ENCODE data around the gene CGB5. TPM values are rescaled to one million over a fixed set of nuclear protein-coding genes. Genes with fewer than 3 reads are reported as not detected.

Gene CGB5
- total and polyA plus RNA-seq, 12 donors: 0.72 TPM; not detected in 11

DNA sequence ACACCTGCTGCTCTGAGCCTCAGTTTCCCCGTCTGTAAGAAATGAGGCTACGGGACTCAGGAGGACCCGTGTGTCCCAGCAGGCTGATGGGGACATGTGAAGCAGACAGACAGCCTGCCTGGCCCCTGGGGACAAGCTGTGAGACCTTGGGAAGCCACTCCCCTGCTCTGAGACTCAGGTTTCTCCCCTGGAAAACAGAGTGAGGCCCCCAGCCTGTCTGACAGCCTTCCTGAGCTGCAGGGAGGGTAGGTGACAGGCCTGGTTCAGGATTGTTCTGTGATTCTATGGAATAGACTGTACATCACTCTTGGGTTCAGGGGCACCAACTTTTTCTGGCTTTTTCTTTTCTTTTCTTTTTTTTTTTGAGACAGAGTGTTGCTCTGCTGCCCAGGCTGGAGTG is 23.9 kb downstream of the CGB5 start:
- DNase-seq: no peak
- Histone ChIP-seq H3K27ac (no peak overlapping the region), H3K4me3 (no peak overlapping the region), H3K36me3 (replicated peaks in 1 of 2) (no peaks in the 10 kb centered on the region), H3K27me3 (peaks cover 29% of the 10 kb centered on the region), H3K9me3 (replicated peaks in 1 of 3) (no peaks in the 10 kb centered on the region), H3K4me1 (replicated peaks in 1 of 2) (peaks cover 0 to 6% of the 10 kb centered on the region in 2 donors)
- 27 to 48% (median 36%) methylated on average over 2 to 3 of the region's 3 CpGs; no CpG with 5 or more reads in 1 of the 4 donors for WGBS, 4 donors
- intact Hi-C loops (cut with DNase I): no loop called here
- TF ChIP-seq POLR2A (IDR thresholded peaks at IDR 0.05): no peak
- no peak for TF ChIP-seq CTCF (IDR thresholded peaks at IDR 0.05)

DNA sequence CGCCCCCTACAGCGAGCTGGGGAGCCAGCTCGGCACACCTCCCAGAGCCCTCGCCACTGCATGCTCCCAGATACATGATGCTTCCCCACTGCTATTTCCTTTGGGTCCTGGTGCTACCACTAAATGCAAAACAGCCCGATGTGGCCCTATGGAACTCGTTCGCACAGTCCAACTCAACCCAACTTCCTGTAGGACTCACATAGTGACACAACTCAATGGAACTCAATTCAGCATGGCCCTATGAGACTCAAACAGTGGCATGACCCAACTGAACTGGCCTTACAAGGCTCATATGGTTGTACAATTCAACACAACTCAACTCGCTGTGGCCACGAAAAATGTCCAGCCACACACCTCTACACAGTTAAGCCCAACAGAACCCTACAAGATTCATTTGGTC is 25.4 kb downstream of the CGB5 start:
- Histone ChIP-seq H3K36me3 (replicated peaks in 1 of 2) (no peaks in the 10 kb centered on the region), H3K4me1 (replicated peaks in 1 of 2) (peaks cover 0 to 6% of the 10 kb centered on the region in 2 donors), H3K4me3 (no peak overlapping the region), H3K27me3 (peaks cover 42% of the 10 kb centered on the region), H3K9me3 (replicated peaks in 1 of 3) (no peaks in the 10 kb centered on the region), H3K27ac (no peak overlapping the region)
- WGBS, 4 donors: 90 to 96% (median 91%) methylated on average over 9 of the region's 9 CpGs
- intact Hi-C loops (cut with DNase I): no loop called here
- no peak for DNase-seq
- no peak for TF ChIP-seq POLR2A (IDR thresholded peaks at IDR 0.05)
- TF ChIP-seq CTCF (IDR thresholded peaks at IDR 0.05): no peak

- TF ChIP-seq POLR2A (IDR thresholded peaks at IDR 0.05) (no peak), CTCF (IDR thresholded peaks at IDR 0.05) (no peak)
- intact Hi-C loops (cut with DNase I): loop anchor here in 1 of 2 donors (10.0 kb wide), 1 partner anchor 144 kb away; no protein-coding TSS in a partner anchor
- Histone ChIP-seq H3K9me3 (replicated peaks in 1 of 3) (no peaks in the 10 kb centered on the region), H3K27me3 (peaks cover 43% of the 10 kb centered on the region), H3K4me3 (no peak overlapping the region), H3K27ac (no peak overlapping the region), H3K4me1 (replicated peaks in 1 of 2) (no peaks in the 10 kb centered on the region), H3K36me3 (replicated peaks in 1 of 2) (no peaks in the 10 kb centered on the region)
- WGBS, 4 donors: 87 to 94% (median 94%) methylated on average over 21 of the region's 21 CpGs
- DNase-seq: no peak
These were observed 26.8 kb downstream of the CGB5 start for GRCh38 chr19:49070416-49070815.

DNA sequence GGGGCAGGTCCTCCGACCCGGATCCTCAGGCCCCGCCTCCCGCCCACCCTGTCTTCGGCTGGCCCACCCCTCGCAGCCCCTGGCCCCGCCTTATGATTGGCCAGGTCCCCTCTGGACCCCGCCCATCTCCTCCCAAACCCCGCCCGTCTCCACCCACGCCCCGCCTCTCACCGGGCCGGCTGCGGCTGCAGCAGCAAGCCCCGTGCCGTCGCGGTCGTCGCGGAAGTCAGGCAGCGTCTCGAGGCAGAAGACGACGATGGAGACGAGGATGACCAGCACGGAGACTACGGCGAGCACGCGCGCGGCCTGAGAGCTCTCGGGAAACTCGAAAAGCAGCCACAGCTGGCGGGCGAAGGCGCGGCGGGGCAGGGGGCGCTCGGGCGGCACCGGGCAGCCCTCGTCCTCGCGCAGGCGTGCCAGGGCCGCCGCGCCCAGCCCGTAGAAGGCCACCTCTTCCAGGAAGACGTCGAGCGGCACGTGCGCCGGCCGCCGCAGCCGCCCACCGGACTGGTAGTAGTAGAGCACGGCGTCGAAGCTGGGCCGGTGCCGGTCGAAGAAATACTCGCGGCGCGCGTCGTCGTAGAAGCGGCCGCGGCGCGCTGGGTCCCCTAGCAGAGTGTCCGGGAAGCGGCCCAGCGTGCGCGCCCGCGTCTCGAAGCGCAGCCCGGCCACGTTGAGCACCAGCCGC is 28.4 kb downstream of the CGB5 start:
- intact Hi-C loops (cut with DNase I): loop anchor here in 1 of 2 donors (10.0 kb wide), 1 partner anchor 143 kb away; no protein-coding TSS in a partner anchor
- Histone ChIP-seq H3K4me3 (no peak overlapping the region), H3K27me3 (peaks cover 43% of the 10 kb centered on the region), H3K4me1 (replicated peaks in 1 of 2) (no peaks in the 10 kb centered on the region), H3K27ac (no peak overlapping the region), H3K9me3 (replicated peaks in 1 of 3) (no peaks in the 10 kb centered on the region), H3K36me3 (replicated peaks in 1 of 2) (no peaks in the 10 kb centered on the region)
- DNase-seq: no peak
- TF ChIP-seq POLR2A (IDR thresholded peaks at IDR 0.05) (no peak), CTCF (IDR thresholded peaks at IDR 0.05) (no peak)
- 2 to 4% (median 3%) methylated on average over 21 to 93 of the region's 93 CpGs; no CpG with 5 or more reads in 1 of the 4 donors for WGBS, 4 donors
